ENCODE measurements around the gene SCN5A.
"Not testable (repeated sequence)": the region's sequence is repeated elsewhere in the genome, so short reads cannot be mapped to it uniquely, and the experiment has no call there.

Gene SCN5A

GRCh38 chr3:38579551-38580449 is 69.7 kb downstream of the SCN5A start:
- CTCF ChIA-PET, result no interaction called here
- Mint-ChIP-seq H3K4me3 (no peak overlapping the region), H3K27ac (peak overlapping the region; percentile 70), H3K9me3 (no peaks in the 10 kb centered on the region), H3K27me3 (peaks cover 4% of the 10 kb centered on the region), H3K36me3 (no peaks in the 10 kb centered on the region), H3K4me1 (no peaks in the 10 kb centered on the region)
- peak; percentile 9 for DNase-seq

DNA sequence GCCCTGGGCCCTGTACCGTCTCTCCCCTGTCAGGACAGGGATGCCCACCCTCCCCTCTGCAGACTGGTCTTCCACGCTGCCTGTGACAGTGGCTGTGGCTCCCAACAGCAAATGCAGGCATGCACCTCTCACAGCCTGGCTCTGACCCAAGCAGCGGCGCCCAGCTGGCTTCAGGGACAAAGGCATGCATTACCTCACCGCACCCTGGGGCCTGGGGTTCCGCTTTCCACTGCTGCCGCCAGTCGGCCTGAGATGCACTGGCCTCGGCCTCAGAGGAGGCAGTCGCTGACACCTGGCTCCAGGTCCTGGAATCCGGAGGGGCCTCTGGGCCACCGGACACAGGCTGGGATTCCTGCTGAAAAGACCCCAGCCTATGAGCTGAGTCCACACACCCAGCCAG is 70.3 kb downstream of the SCN5A start:
- CTCF ChIA-PET, result no interaction called here
- H3K27me3 Mint-ChIP-seq, result peaks cover 10% of the 10 kb centered on the region
- no peak overlapping the region for H3K27ac Mint-ChIP-seq
- no peaks in the 10 kb centered on the region for H3K9me3 Mint-ChIP-seq
- no peaks in the 10 kb centered on the region for H3K4me1 Mint-ChIP-seq
- DNase-seq, result no peak
- no peak overlapping the region for H3K4me3 Mint-ChIP-seq
- no peaks in the 10 kb centered on the region for H3K36me3 Mint-ChIP-seq

DNA sequence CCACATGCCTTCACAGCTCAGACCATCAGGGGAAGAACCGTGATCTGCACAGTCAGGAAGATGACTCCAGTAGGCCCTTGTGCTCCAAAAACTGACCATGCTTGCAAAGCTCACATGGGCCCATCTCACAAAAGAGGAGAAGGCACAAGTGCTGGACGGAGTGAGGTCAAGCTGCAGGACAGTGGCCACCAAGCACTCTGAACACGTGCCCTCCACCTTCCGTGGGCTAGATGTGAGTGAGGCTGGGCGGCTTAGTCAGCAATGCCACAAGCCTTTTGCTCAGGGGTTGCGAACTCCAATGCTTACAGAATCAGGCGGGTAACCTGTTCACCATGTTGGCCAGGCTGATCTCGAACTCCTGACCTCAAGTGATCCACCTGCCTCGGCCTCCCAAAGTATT is 70.9 kb downstream of the SCN5A start:
- Mint-ChIP-seq H3K4me3 (no peak overlapping the region), H3K9me3 (no peaks in the 10 kb centered on the region)
- CTCF ChIA-PET, result interaction anchor here (0.6 kb wide), 1 partner anchor 206 kb away, joined by 3 read pairs; no protein-coding TSS in a partner anchor

DNA sequence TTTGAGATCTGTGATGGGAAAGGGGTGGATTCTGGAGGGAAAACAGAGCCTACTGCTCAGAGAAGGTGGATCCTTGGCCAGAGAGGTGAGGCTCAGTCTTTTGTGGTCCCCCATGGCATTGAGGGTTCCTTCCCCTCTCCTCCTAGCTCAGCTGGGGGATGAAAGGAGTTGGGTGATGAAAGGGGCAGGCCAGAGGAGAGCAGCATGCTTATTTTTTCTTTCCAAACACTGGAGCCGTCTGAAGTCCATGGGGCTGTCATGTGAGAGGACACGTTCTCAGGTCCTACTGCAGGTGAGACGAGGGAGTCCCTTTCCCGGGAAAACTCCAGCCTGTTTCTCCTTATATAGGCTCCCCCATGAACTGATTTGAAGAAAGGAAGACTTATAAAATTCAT is 71.4 kb downstream of the SCN5A start:
- no peaks in the 10 kb centered on the region for H3K9me3 Mint-ChIP-seq
- CTCF ChIA-PET, result interaction anchor here (0.6 kb wide), 1 partner anchor 205 kb away, joined by 3 read pairs; no protein-coding TSS in a partner anchor
- H3K4me1 Mint-ChIP-seq, result no peaks in the 10 kb centered on the region
- H3K27ac Mint-ChIP-seq, result no peak overlapping the region
- no peak overlapping the region for H3K4me3 Mint-ChIP-seq
- peak; percentile 10 for DNase-seq
- peaks cover 17% of the 10 kb centered on the region for H3K27me3 Mint-ChIP-seq
- no peaks in the 10 kb centered on the region for H3K36me3 Mint-ChIP-seq

More for the DNA sequence above, 70.9 kb downstream of the SCN5A start:
- peak; percentile 17 for DNase-seq
- no peaks in the 10 kb centered on the region for H3K4me1 Mint-ChIP-seq
- no peak overlapping the region for H3K27ac Mint-ChIP-seq
- H3K36me3 Mint-ChIP-seq, result no peaks in the 10 kb centered on the region
- peaks cover 16% of the 10 kb centered on the region for H3K27me3 Mint-ChIP-seq

GRCh38 chr3:38577371-38578080 is 72.0 kb downstream of the SCN5A start:
- no peaks in the 10 kb centered on the region for H3K36me3 Mint-ChIP-seq
- CTCF ChIA-PET, result no interaction called here
- no peak overlapping the region for H3K27ac Mint-ChIP-seq
- peak; percentile 16 for DNase-seq
- H3K9me3 Mint-ChIP-seq, result no peaks in the 10 kb centered on the region
- H3K27me3 Mint-ChIP-seq, result peaks cover 17% of the 10 kb centered on the region
- H3K4me3 Mint-ChIP-seq, result no peak overlapping the region
- no peaks in the 10 kb centered on the region for H3K4me1 Mint-ChIP-seq

GRCh38 chr3:38576526-38577370 is 72.7 kb downstream of the SCN5A start:
- no peaks in the 10 kb centered on the region for H3K4me1 Mint-ChIP-seq
- CTCF ChIA-PET, result no interaction called here
- DNase-seq, result peak; percentile 10

DNA sequence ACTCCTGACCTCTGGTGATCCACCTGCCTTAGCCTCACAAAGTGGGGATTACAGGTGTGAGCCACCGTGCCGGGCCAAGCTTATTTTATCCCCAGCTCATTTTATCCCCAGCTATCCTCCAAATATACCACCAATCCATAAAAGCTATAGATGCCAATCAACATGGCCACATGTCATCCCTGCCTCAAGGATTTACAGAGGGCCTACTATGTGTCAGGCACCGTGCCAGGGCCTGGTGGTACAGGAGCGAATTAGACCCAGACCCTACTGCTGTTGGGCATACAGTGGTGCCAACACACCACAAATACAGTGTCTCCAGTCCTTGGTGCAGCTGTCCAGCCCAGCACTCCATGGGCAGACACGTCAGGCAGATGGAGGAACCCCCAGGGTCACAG is 73.4 kb downstream of the SCN5A start:
- Mint-ChIP-seq H3K36me3 (no peaks in the 10 kb centered on the region), H3K4me3 (no peak overlapping the region), H3K27ac (no peak overlapping the region), H3K4me1 (no peaks in the 10 kb centered on the region), H3K27me3 (peaks cover 17% of the 10 kb centered on the region), H3K9me3 (no peaks in the 10 kb centered on the region)
- DNase-seq, result no peak
- CTCF ChIA-PET, result interaction anchor here (1.3 kb wide), 1 partner anchor 21 kb away, joined by 3 read pairs; no protein-coding TSS in a partner anchor

More at GRCh38 chr3:38576526-38577370, 72.7 kb downstream of the SCN5A start:
- Mint-ChIP-seq H3K4me3 (no peak overlapping the region), H3K36me3 (no peaks in the 10 kb centered on the region), H3K27me3 (peaks cover 17% of the 10 kb centered on the region), H3K27ac (no peak overlapping the region), H3K9me3 (no peaks in the 10 kb centered on the region)

GRCh38 chr3:38575279-38575843 is 74.1 kb downstream of the SCN5A start:
- CTCF ChIA-PET, result interaction anchor here (1.3 kb wide), 1 partner anchor 22 kb away, joined by 3 read pairs; no protein-coding TSS in a partner anchor
- no peak overlapping the region for H3K4me3 Mint-ChIP-seq
- peaks cover 17% of the 10 kb centered on the region for H3K27me3 Mint-ChIP-seq
- DNase-seq, result peak; percentile 13
- H3K9me3 Mint-ChIP-seq, result no peaks in the 10 kb centered on the region
- no peaks in the 10 kb centered on the region for H3K36me3 Mint-ChIP-seq
- H3K4me1 Mint-ChIP-seq, result no peaks in the 10 kb centered on the region
- no peak overlapping the region for H3K27ac Mint-ChIP-seq

- DNase-seq, result peak; percentile 5
- no peaks in the 10 kb centered on the region for H3K9me3 Mint-ChIP-seq
- H3K27ac Mint-ChIP-seq, result no peak overlapping the region
- no peaks in the 10 kb centered on the region for H3K4me1 Mint-ChIP-seq
- CTCF ChIA-PET, result interaction anchor here (0.8 to 1.3 kb wide), 2 partner anchors 23 to 31 kb away, joined by 3 read pairs; no protein-coding TSS in a partner anchor
- H3K27me3 Mint-ChIP-seq, result peaks cover 17% of the 10 kb centered on the region
- no peaks in the 10 kb centered on the region for H3K36me3 Mint-ChIP-seq
- no peak overlapping the region for H3K4me3 Mint-ChIP-seq
Measured at GRCh38 chr3:38574411-38575278, 74.8 kb downstream of the SCN5A start.

DNA sequence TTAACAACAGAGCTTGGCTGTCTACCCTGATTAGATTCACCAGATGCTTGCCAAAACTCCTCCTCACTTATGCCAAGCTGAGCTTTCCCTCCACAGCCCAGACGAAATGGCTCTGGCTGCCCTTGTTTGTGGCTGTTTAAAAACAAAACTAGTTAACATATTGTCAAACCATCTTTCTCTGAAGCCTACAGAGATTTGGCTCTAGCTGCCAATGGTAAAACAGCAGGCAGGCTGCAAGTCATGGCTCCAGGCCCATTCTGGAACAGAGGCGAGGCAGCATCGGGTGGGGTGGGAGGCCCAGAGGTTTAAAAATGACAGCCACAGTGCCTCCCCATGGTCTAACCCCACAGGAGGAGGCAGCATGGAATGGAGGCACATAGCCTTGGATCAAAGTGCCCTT is 75.9 kb downstream of the SCN5A start:
- Mint-ChIP-seq H3K27me3 (peaks cover 17% of the 10 kb centered on the region), H3K27ac (no peak overlapping the region), H3K4me1 (no peaks in the 10 kb centered on the region), H3K9me3 (no peaks in the 10 kb centered on the region), H3K36me3 (no peaks in the 10 kb centered on the region), H3K4me3 (no peak overlapping the region)
- peak; percentile 18 for DNase-seq
- CTCF ChIA-PET, result interaction anchor here (0.7 kb wide), 1 partner anchor 12 kb away, joined by 4 read pairs; no protein-coding TSS in a partner anchor

DNA sequence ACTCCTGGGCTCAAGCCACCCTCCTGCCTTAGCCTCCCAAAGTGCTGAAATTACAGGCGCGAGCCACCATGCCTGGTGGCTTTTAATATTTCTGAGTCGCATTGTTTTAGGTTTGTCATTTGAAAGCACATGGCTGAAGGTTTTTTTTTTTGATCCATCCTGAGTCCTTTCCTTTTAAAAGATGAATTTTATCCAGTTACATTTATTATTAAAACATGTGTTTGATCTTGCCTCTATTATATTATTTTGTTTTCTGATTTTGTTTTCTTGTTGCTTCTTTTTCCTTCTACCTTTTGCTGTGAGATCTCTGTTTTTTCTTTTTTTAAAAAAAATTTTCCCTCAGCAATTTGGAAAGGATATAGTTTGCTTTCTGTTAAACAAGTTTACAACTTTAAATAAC is 76.4 kb downstream of the SCN5A start:
- H3K4me1 Mint-ChIP-seq, result no peaks in the 10 kb centered on the region
- no peak for DNase-seq
- no peak overlapping the region for H3K27ac Mint-ChIP-seq
- H3K4me3 Mint-ChIP-seq, result no peak overlapping the region
- no peaks in the 10 kb centered on the region for H3K9me3 Mint-ChIP-seq
- CTCF ChIA-PET, result interaction anchor here (0.7 kb wide), 1 partner anchor 13 kb away, joined by 4 read pairs; no protein-coding TSS in a partner anchor
- H3K27me3 Mint-ChIP-seq, result peaks cover 17% of the 10 kb centered on the region
- no peaks in the 10 kb centered on the region for H3K36me3 Mint-ChIP-seq

- CTCF ChIA-PET, result no interaction called here
- H3K27me3 Mint-ChIP-seq, result no peaks in the 10 kb centered on the region
- no peaks in the 10 kb centered on the region for H3K36me3 Mint-ChIP-seq
- no peak overlapping the region for H3K4me3 Mint-ChIP-seq
- no peaks in the 10 kb centered on the region for H3K4me1 Mint-ChIP-seq
- H3K27ac Mint-ChIP-seq, result no peak overlapping the region
- no peaks in the 10 kb centered on the region for H3K9me3 Mint-ChIP-seq
- peak; percentile 6 for DNase-seq
Measured at GRCh38 chr3:38567498-38567897, 82.0 kb downstream of the SCN5A start.

GRCh38 chr3:38566794-38567193 is 82.7 kb downstream of the SCN5A start:
- H3K27me3 Mint-ChIP-seq, H3K9me3 Mint-ChIP-seq, H3K4me1 Mint-ChIP-seq, DNase-seq, H3K27ac Mint-ChIP-seq, CTCF ChIA-PET, H3K4me3 Mint-ChIP-seq, H3K36me3 Mint-ChIP-seq: not testable (repeated sequence)

Measured in activated naive CD4-positive, alpha-beta T cell treated with anti-CD3 and anti-CD28 coated beads, Interleukin-2, amount 10 ng/mL, durations not matched to agents 7 days and 5 days (primary cell).